ENCODE measurements around the gene CLIC4. TPM values are rescaled to one million over a fixed set of nuclear protein-coding genes. Genes with fewer than 3 reads are reported as not detected.
A peak's percentile ranks its signal among the peaks of the same experiment; 100 is the strongest.

CLIC4 gene
- total and polyA plus RNA-seq, 9 of the 15 experiments (the other 6 are each of a cell fraction or from before 2014, with no cell fraction given), result 16.0 to 67.5 (median 38.4) TPM

- in situ Hi-C loops (cut with MboI) (no loop called here), intact Hi-C loops (cut with micrococcal nuclease) (no loop called here)
- Histone ChIP-seq H3K4me1 (replicated peaks in 1 of 2; ENCODE audit: control insufficient read depth in 2 of 2, insufficient read depth in 2 of 2, low read length in 2 of 2) (peaks cover 17 to 18% of the 10 kb centered on the region in 2 experiments), H3K9ac (ENCODE audit: insufficient read depth in 1 of 2, low read depth in 2 of 2, low read length in 2 of 2) (no peak overlapping the region), H3K9me3 (replicated peaks; ENCODE audit: control insufficient read depth, insufficient read depth, low read depth, low read length) (no peaks in the 10 kb centered on the region), H4K20me1 (replicated peaks; ENCODE audit: control insufficient read depth, insufficient read depth, low read length) (no peaks in the 10 kb centered on the region), H3K4me2 (ENCODE audit: insufficient read depth, low read length) (no peak overlapping the region), H3K4me3 (no peak overlapping the region), H3K79me2 (ENCODE audit: control insufficient read depth, insufficient read depth, low read length) (no peaks in the 10 kb centered on the region), H3K9me1 (ENCODE audit: control insufficient read depth, insufficient read depth, low read length) (no peaks in the 10 kb centered on the region), H3K36me3 (ENCODE audit: control insufficient read depth, insufficient read depth, low read length) (no peaks in the 10 kb centered on the region), H3K27ac (ENCODE audit: extremely low read depth, low read depth, low read length) (no peak overlapping the region), H3K27me3 (ENCODE audit: control insufficient read depth in 2 of 2, insufficient read depth in 2 of 2, low read length in 2 of 2) (no peaks in the 10 kb centered on the region), H2AFZ (ENCODE audit: low read depth, low read length) (no peak overlapping the region)
- ATAC-seq, result no peak
- ChIA-PET POLR2A (interaction anchor here (0.5 to 6.3 kb wide), 4 partner anchors 9 to 515 kb away, joined by 3 to 44 read pairs (median 8); partner anchors contain the start of genes CLIC4 and RSRP1), CTCF (ENCODE audit: low intra/inter-chr PET ratio) (no interaction called here)
- TF ChIP-seq RB1 (IDR thresholded peaks at IDR 0.05; ENCODE audit: low read depth) (no peak), ATF3 (IDR thresholded peaks at IDR 0.05) (peak; percentile 30; the same call in 1 of the 2 replicates), ATF3 (CRISPR knock-in tag; conservative IDR thresholded peaks at IDR 0.05) (no peak), CEBPG (CRISPR knock-in tag; IDR thresholded peaks at IDR 0.05) (no peak), CEBPG (tag; conservative IDR thresholded peaks at IDR 0.05 in 1 of 2, IDR thresholded peaks at IDR 0.05 in 1 of 2) (no peak), C11orf30 (IDR thresholded peaks at IDR 0.05; ENCODE audit: low read depth) (peak; percentile 19; the same call in 1 of the 2 replicates), ZNF316 (IDR thresholded peaks at IDR 0.05) (peak; percentile 17; the same call in 1 of the 2 replicates), ZNF134 (CRISPR knock-in tag; conservative IDR thresholded peaks at IDR 0.05) (no peak), ZNF586 (CRISPR knock-in tag; conservative IDR thresholded peaks at IDR 0.05) (no peak)
- FAIRE-seq, result no peak
- 46% methylated on average over 4 of the region's 4 CpGs for WGBS (ENCODE audit: insufficient coverage, low coverage, missing lambda C conversion rate)
- BruUV-seq (replicated peaks), result no TSS peak
- no peak for DNase-seq (ENCODE audit: extremely low read depth in 1 of 4, low spot score in 3 of 4)
Measured at GRCh38 chr1:24732186-24732885, 12.9 kb upstream of the CLIC4 start.

All from K562 (cell line).